NT2/D1 (cell line): ENCODE measurements around the gene MAJIN.

Experiments used
- YY1 ChIP-seq: IDR thresholded peaks from 2 replicates; pipeline ENCODE4 v1.6.1; 2011; ENCODE audit not compliant: insufficient read length, insufficient read depth
- ZNF274 ChIP-seq: IDR thresholded peaks from 2 replicates; pipeline ENCODE4 v1.6.1; 2011; ENCODE audit warnings: mild to moderate bottlenecking, low read depth, low read length

DNA sequence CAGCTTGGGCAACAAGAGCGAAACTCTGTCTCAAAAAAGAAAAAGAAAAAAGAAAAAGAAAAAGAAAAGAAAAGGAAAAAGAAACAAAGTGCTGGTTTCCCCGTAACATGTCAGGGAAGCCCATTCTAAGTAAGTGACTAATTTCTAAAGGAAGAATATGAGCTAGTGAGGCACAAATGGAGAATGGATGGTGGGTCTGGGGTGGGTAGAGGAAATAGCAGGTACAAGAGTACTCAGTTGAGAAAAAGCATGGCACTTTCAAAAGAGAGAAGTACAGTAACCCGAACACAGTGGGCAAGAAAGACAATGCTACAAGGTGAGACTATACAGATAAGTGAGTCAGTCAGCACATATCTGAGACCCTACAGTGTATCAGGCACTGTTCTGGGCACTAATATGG lies 4.5 kb downstream of the MAJIN start:
- TF ChIP-seq ZNF274 (no peak), YY1 (no peak)
